K562 (cell line): ENCODE data around the gene TYW1. TPM values are rescaled to one million over a fixed set of nuclear protein-coding genes. Genes with fewer than 3 reads are reported as not detected.
"Not testable (repeated sequence)": the region's sequence is repeated elsewhere in the genome, so short reads cannot be mapped to it uniquely, and the experiment has no call there.

Experiments
- ATF3 ChIP-seq, 2 experiments: fragments of 450-650 bp in 1 of 2; sonication (generic) in 1 of 2; formaldehyde crosslinking in 1 of 2; IDR thresholded peaks in 1 of 2; conservative IDR thresholded peaks in 1 of 2; 2 replicates each; pipeline versions ENCODE4 v1.6.1 to v1.8.1; 2016 to 2023; ENCODE audit warnings: mild to moderate bottlenecking in 2 of 2, moderate library complexity in 2 of 2, inconsistent platforms in 1 of 2, missing genetic modification reagents in 1 of 2
- CCNT2 ChIP-seq: IDR thresholded peaks from 2 replicates; pipeline ENCODE4 v1.6.1; 2011; ENCODE audit warnings: borderline replicate concordance, low read depth, mild to moderate bottlenecking, moderate library complexity, mixed read lengths, low read length; ENCODE audit not compliant: insufficient read length; ENCODE audit errors: extremely low read depth
- FIP1L1 ChIP-seq: fragments of 200-400 bp; formaldehyde crosslinking; IDR thresholded peaks from 2 replicates; pipeline ENCODE4 v1.6.1; 2018; ENCODE audit warnings: mild to moderate bottlenecking, low read depth, low read length; ENCODE audit not compliant: poor library complexity, severe bottlenecking
- FOXJ2 ChIP-seq: fragments of 200-800 bp; sonication (Bioruptor generic); IDR thresholded peaks from 2 replicates; pipeline ENCODE4 v1.6.1; 2016; ENCODE audit warnings: missing genetic modification characterization, missing compliant biosample characterization
- FOXK2 ChIP-seq, 2 experiments: fragments of 450-650 bp; IDR thresholded peaks in 1 of 2; conservative IDR thresholded peaks in 1 of 2; 2 replicates each; pipeline ENCODE4 v1.6.1; 2016; ENCODE audit warnings: low read depth in 2 of 2, mild to moderate bottlenecking in 1 of 2
- GABPA ChIP-seq: fragments of 200-800 bp; sonication (Bioruptor generic); conservative IDR thresholded peaks from 2 replicates; pipeline ENCODE4 v1.6.1; 2016; ENCODE audit warnings: low read depth, missing genetic modification characterization, missing compliant biosample characterization
- HNRNPLL ChIP-seq: fragments of 200-400 bp; formaldehyde crosslinking; IDR thresholded peaks from 2 replicates; pipeline ENCODE4 v1.6.1; 2017; ENCODE audit warnings: low read length, low read depth, mild to moderate bottlenecking; ENCODE audit not compliant: poor library complexity, severe bottlenecking
- KDM5B ChIP-seq: fragments of 200-600 bp; sonication (generic); IDR thresholded peaks from 2 replicates; pipeline ENCODE4 v1.6.1; 2012; ENCODE audit warnings: low read depth, mild to moderate bottlenecking, moderate library complexity, low read length, control low read depth, inconsistent platforms; ENCODE audit not compliant: insufficient replicate concordance
- NKRF ChIP-seq: fragments of 450-650 bp; IDR thresholded peaks from 2 replicates; pipeline ENCODE4 v1.6.1; 2016; ENCODE audit warnings: borderline replicate concordance
- NRF1 ChIP-seq, 2 experiments: fragments of 450-650 bp; IDR thresholded peaks in 1 of 2; conservative IDR thresholded peaks in 1 of 2; 2 replicates each; pipeline ENCODE4 v1.6.1; 2014; ENCODE audit warnings: mild to moderate bottlenecking in 2 of 2
- POLR2A ChIP-seq: fragments of 450-650 bp; conservative IDR thresholded peaks from 2 replicates; pipeline ENCODE4 v1.6.1; 2016
- RBM22 ChIP-seq: fragments of 200-400 bp; formaldehyde crosslinking; IDR thresholded peaks from 2 replicates; pipeline ENCODE4 v1.6.1; 2018; ENCODE audit warnings: low read length, low read depth; ENCODE audit not compliant: poor library complexity, severe bottlenecking
- TAF7 ChIP-seq: fragments of 450-650 bp; IDR thresholded peaks from 2 replicates; pipeline ENCODE4 v1.6.1; 2016; ENCODE audit warnings: missing genetic modification characterization, missing compliant biosample characterization
- TARDBP ChIP-seq: fragments of 450-650 bp; IDR thresholded peaks from 2 replicates; pipeline ENCODE4 v1.6.1; 2016
- THAP12 ChIP-seq: fragments of 250-450 bp; sonication (Bioruptor Pico); IDR thresholded peaks from 2 replicates; pipeline ENCODE4 v1.9.0; 2021; ENCODE audit warnings: mild to moderate bottlenecking, inconsistent platforms
- ZNF644 ChIP-seq: fragments of 200-800 bp; sonication (Bioruptor generic); IDR thresholded peaks from 2 replicates; pipeline ENCODE4 v1.6.1; 2016; ENCODE audit warnings: low read depth, missing genetic modification characterization, missing compliant biosample characterization
- polyA plus RNA-seq, 8 experiments: library from polyadenylated mRNA; depleted of rRNA in 4 of 8; stranded (reverse) in 5 of 8; unstranded in 3 of 8; fragments of >200 nt; fragmentation: Nextera tagmentation in 2 of 8; fragmentation: Illumina TruSeq in 1 of 8; extraction: Ambion mirVana in 2 of 8; extraction: Trizol in 1 of 8; gene quantifications; 2 replicates each; pipeline versions ENCODE4 v1.2.1 to v1.2.3, GENCODE V29; 2011 to 2014; ENCODE audit warnings: inconsistent platforms in 1 of 8, missing spikeins in 1 of 8
- total RNA-seq, 7 experiments: library from RNA; depleted of rRNA in 6 of 7; stranded (reverse); fragments of >200 nt in 6 of 7; fragmentation: Illumina TruSeq in 2 of 7; extraction: Trizol in 2 of 7; gene quantifications; 2 replicates each; pipeline versions ENCODE4 v1.2.1 to v1.2.3, GENCODE V29; 2011 to 2021; ENCODE audit warnings: low replicate concordance in 1 of 7

The TYW1 gene
- total and polyA plus RNA-seq, 9 of the 15 experiments (the other 6 are each of a cell fraction or from before 2014, with no cell fraction given) = 17.4 to 32.0 (median 26.2) TPM

- peak; percentile 82; the same call in 1 of the 2 replicates for TF ChIP-seq NKRF
- peak; percentile 93 for TF ChIP-seq GABPA (tag)
- peak; percentile 99 for TF ChIP-seq POLR2A
- peak; percentile 57 for TF ChIP-seq RBM22
- TF ChIP-seq CCNT2 = peak; percentile 54
- TF ChIP-seq ZNF644 (tag) = 0 out of 2 replicates have a peak, but pooled peaks have one; percentile 53
- TF ChIP-seq FOXK2 (conservative IDR thresholded peaks at IDR 0.05 in 1 of 2, IDR thresholded peaks at IDR 0.05 in 1 of 2; ENCODE audit: low read depth in 2 of 2) = peak; percentile 94 to 95
- not testable (repeated sequence) for TF ChIP-seq ATF3 (IDR thresholded peaks at IDR 0.05)
- TF ChIP-seq ATF3 (CRISPR knock-in tag; conservative IDR thresholded peaks at IDR 0.05) = peak; percentile 79
- TF ChIP-seq TARDBP = 0 out of 2 replicates have a peak, but pooled peaks have one; percentile 55
- TF ChIP-seq TAF7 = 0 out of 2 replicates have a peak, but pooled peaks have one; percentile 65
- peak; percentile 72 for TF ChIP-seq HNRNPLL
- TF ChIP-seq NRF1 (conservative IDR thresholded peaks at IDR 0.05 in 1 of 2, IDR thresholded peaks at IDR 0.05 in 1 of 2) = peak; percentile 97 to 98
- peak; percentile 88 for TF ChIP-seq KDM5B
- peak; percentile 81 for TF ChIP-seq THAP12 (CRISPR knock-in tag)
- TF ChIP-seq FIP1L1 = peak; percentile 65
- peak; percentile 77 for TF ChIP-seq FOXJ2 (tag)
Observed at GRCh38 chr7:66995050-66995776, 1.4 kb upstream of the TYW1 start, which contains the start of gene SBDS (continued).
